GM19468 (cell line): ENCODE measurements around the gene PGS1.

Experiments used
- ATAC-seq: cut with Tn5 transposase; IDR thresholded peaks from one replicate; pipeline ENCODE4 v1.9.1; 2021; ENCODE audit warnings: mild to moderate bottlenecking, moderate library complexity, moderate number of reproducible peaks; ENCODE audit not compliant: unreplicated experiment; ENCODE audit errors: extremely low read depth

Gene PGS1

GRCh38 chr17:78362671-78363070, 15.8 kb upstream of the PGS1 start:
- ATAC-seq = no peak

- no peak for ATAC-seq
Measured at GRCh38 chr17:78364436-78365281, 13.8 kb upstream of the PGS1 start.

GRCh38 chr17:78365561-78366108, 12.8 kb upstream of the PGS1 start:
- no peak for ATAC-seq

- no peak for ATAC-seq
Measured at GRCh38 chr17:78366109-78366848, 12.2 kb upstream of the PGS1 start.

- ATAC-seq = no peak
Measured at GRCh38 chr17:78367193-78367592, 11.3 kb upstream of the PGS1 start.

GRCh38 chr17:78368348-78368747, 10.1 kb upstream of the PGS1 start:
- no peak for ATAC-seq

GRCh38 chr17:78368854-78369495, 9.5 kb upstream of the PGS1 start:
- ATAC-seq = no peak

GRCh38 chr17:78369791-78370381, 8.6 kb upstream of the PGS1 start:
- no peak for ATAC-seq

- no peak for ATAC-seq
Measured at GRCh38 chr17:78371056-78371455, 7.4 kb upstream of the PGS1 start.

GRCh38 chr17:78372841-78373240, 5.6 kb upstream of the PGS1 start:
- no peak for ATAC-seq

GRCh38 chr17:78374189-78374588, 4.3 kb upstream of the PGS1 start:
- no peak for ATAC-seq

- ATAC-seq = no peak
Measured at GRCh38 chr17:78374631-78375274, 3.7 kb upstream of the PGS1 start.

GRCh38 chr17:78375401-78376151, 2.9 kb upstream of the PGS1 start:
- ATAC-seq = no peak

GRCh38 chr17:78376161-78376560, 2.3 kb upstream of the PGS1 start:
- ATAC-seq = no peak

GRCh38 chr17:78377858-78378224, 608 bp upstream of the PGS1 start:
- ATAC-seq = no peak

GRCh38 chr17:78379131-78379491, 662 bp downstream of the PGS1 start:
- no peak for ATAC-seq

- ATAC-seq = no peak
Measured at GRCh38 chr17:78380370-78380769, 1.9 kb downstream of the PGS1 start.

GRCh38 chr17:78381601-78382232, 3.3 kb downstream of the PGS1 start:
- no peak for ATAC-seq
